GM12873 (cell line): Measurements from ENCODE around the gene BHLHE23.

Experiments used
- CTCF ChIP-seq: IDR thresholded peaks from 2 replicates; pipeline ENCODE4 v1.5.1; 2012; ENCODE audit warnings: low read depth, mild to moderate bottlenecking, moderate library complexity, low read length, control low read depth; ENCODE audit not compliant: insufficient read depth; ENCODE audit errors: missing control alignments

BHLHE23 gene

GRCh38 chr20:62995898-62996595, 10.7 kb downstream of the BHLHE23 start:
- TF ChIP-seq CTCF: no peak

DNA sequence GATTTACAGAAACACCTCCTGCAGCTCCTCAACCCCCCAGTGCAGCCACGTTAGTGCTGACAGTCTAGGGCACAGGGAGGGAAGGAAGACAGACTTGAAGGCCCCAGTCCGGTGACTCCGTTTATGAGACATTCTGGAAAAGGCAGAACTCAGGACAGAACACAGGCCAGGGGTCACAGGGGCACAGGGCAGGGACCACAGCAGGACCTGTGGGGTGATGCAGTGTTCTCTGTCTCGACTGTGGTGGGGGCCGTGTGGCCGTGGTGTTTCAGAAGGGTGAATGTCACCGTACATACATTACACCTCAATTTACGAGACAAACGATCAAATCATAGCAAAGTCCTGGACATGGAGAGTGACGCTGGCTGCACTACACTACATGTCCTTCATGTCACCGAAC, 11.3 kb downstream of the BHLHE23 start:
- no peak for TF ChIP-seq CTCF

DNA sequence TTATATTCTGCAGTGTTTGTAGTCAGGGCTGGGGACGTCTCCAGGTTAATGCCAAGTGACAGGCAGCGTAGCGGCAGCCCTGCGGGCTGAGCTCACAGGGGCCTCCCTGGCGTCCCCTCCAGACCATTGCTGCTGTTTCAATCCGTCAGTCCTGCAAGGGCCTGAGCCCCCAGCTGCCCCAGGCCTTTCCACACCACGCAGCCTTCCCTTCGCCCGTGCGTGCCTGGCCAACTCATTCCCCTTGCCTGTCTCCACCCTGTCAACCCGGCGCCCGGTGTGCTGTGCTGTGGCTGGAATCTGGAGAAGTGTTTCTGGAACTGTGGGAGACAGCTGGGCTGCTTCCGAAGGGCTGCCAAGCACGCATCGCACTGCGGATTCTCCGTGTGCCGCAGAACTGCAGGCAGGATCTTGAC, 11.9 kb downstream of the BHLHE23 start:
- no peak for TF ChIP-seq CTCF

GRCh38 chr20:62993856-62994494, 12.8 kb downstream of the BHLHE23 start:
- TF ChIP-seq CTCF: no peak

DNA sequence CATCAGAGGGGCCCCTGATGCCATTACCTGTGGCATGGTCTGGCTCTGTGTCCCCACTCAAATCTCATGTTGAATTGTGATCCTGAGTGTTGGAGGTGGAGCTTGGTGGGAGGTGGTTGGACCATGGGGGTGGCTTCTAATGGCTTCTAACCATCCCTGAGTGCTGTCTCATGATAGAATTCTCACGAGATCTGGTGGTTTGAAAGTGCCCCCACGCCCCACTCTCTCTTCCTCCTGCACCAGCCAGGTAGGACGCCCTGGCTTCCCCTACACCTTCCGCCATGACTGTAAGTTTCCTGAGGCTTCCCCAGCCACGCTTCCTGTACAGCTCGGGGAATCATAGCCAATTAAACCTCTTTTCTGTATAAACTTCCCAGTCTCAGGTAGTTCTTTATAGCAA, 14.9 kb downstream of the BHLHE23 start:
- no peak for TF ChIP-seq CTCF

- no peak for TF ChIP-seq CTCF
Observed at GRCh38 chr20:62991196-62991807, 15.5 kb downstream of the BHLHE23 start.

DNA sequence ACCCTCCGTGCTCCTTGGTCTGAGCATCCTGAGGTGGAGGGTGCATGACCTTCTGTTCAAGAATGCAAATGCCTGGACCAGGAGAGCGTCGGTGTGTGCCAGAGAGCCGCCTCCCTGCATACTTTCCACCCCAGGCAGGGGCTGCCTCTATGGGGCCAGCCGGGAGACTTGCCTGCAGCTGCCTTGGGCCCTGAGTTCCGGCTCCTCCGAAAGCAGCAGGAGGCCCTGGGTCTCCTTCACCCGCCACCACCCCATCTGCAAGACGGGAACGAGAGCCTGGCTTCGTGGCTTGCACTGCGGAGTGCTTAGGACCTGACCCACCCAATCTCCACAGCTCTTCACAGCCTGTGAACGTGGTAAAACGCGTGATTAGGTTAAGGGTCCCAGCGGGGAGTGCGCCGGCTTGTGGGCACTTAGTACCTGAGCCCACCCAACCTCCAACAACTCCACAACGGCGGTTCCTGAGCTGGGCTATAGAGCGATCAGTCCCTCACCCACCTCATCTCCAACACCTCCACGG, 16.4 kb downstream of the BHLHE23 start:
- TF ChIP-seq CTCF: no peak
